Ovary (tissue), 3 donors: ENCODE results near the gene LBHD1.

Experiments
- CTCF ChIP-seq, 3 donors: fragments of 450-650 bp in 2 of 3; fragments of 200-600 bp in 1 of 3; IDR thresholded peaks; one replicate each; pipeline versions ENCODE4 v1.5.1 to v1.8.0; 2016 to 2022; ENCODE audit warnings: antibody characterized with exemption in 3 of 3, mild to moderate bottlenecking in 1 of 3
- POLR2A ChIP-seq: fragments of 450-650 bp; IDR thresholded peaks from one replicate; pipeline ENCODE4 v1.6.1; 2017; ENCODE audit warnings: antibody characterized with exemption, mild to moderate bottlenecking, moderate library complexity
- donor health status: DM: no; HTN: no; CAD: no.

- TF ChIP-seq CTCF (IDR thresholded peaks at IDR 0.05) (no peak), POLR2A (no peak)
Observed at GRCh38 chr11:62713343-62713742, 41.3 kb upstream of the LBHD1 start.
